Panc1 (cell line): Measurements from ENCODE around the gene SMAD7. TPM values are rescaled to one million over a fixed set of nuclear protein-coding genes. Genes with fewer than 3 reads are reported as not detected.
A peak's percentile ranks its signal among the peaks of the same experiment; 100 is the strongest.

ENCODE experiments used
- ATAC-seq: fragments of 200-7000 bp; cut with Tn5 transposase; 2 replicates; pipeline ENCODE4 v1.9.1; 2020; ENCODE audit warnings: mild to moderate bottlenecking, moderate library complexity
- BruUV-seq: library from RNA; stranded (reverse); fragments of 400-500 nt; replicated peaks from 2 replicates; lab custom pipeline; 2021; lab: Mats Ljungman, UMichigan
- CTCF ChIA-PET: fragments of 300-600 bp; sonication (Branson Sonifier 250); formaldehyde crosslinking; loops from one replicate; lab custom pipeline; 2022; ENCODE audit warnings: antibody characterized with exemption; lab: Charles Lee
- POLR2A ChIA-PET: fragments of 300-600 bp; sonication (Branson Sonifier 250); formaldehyde crosslinking; loops from one replicate; lab custom pipeline; 2022; ENCODE audit warnings: antibody characterized with exemption; lab: Charles Lee
- DNase-seq: peaks from one replicate; pipeline ENCODE4 v3.0.0-alpha.2; 2010; ENCODE audit warnings: low read depth, low spot score
- H3K27ac ChIP-seq: 2 replicates; pipeline ENCODE4 v1.5.1; 2011; ENCODE audit warnings: mild to moderate bottlenecking, low read length, inconsistent platforms
- H3K27me3 ChIP-seq: fragments of 200-500 bp; sonication (Bioruptor generic); 2 replicates; pipeline ENCODE4 v1.6.0; 2014; ENCODE audit warnings: low read length, inconsistent platforms; ENCODE audit not compliant: control insufficient read depth, insufficient read depth
- H3K36me3 ChIP-seq: fragments of 200-500 bp; sonication (Bioruptor generic); 2 replicates; pipeline ENCODE4 v1.5.1; 2014; ENCODE audit warnings: inconsistent platforms, mild to moderate bottlenecking, low read length, moderate library complexity; ENCODE audit not compliant: control insufficient read depth, insufficient read depth
- H3K4me1 ChIP-seq: 2 replicates; pipeline ENCODE4 v1.5.1; 2011; ENCODE audit warnings: inconsistent platforms, mild to moderate bottlenecking, low read length, moderate library complexity; ENCODE audit not compliant: control insufficient read depth, insufficient read depth
- H3K4me3 ChIP-seq, 2 experiments: 2 replicates each; pipeline ENCODE4 v1.5.1; 2011 to 2012; ENCODE audit warnings: low read depth in 2 of 2, low read length in 2 of 2, mild to moderate bottlenecking in 2 of 2, inconsistent platforms in 1 of 2, moderate library complexity in 1 of 2
- H3K9me3 ChIP-seq: fragments of 200-500 bp; sonication (Bioruptor generic); 2 replicates; pipeline ENCODE4 v1.5.1; 2014; ENCODE audit warnings: low read depth, mild to moderate bottlenecking, inconsistent platforms, low read length, moderate library complexity; ENCODE audit not compliant: control insufficient read depth, insufficient read depth
- CTCF ChIP-seq: fragments of 450-650 bp; IDR thresholded peaks from 2 replicates; pipeline ENCODE4 v1.5.1; 2017; ENCODE audit warnings: mild to moderate bottlenecking
- POLR2AphosphoS5 ChIP-seq: IDR thresholded peaks from 2 replicates; pipeline ENCODE4 v1.6.1; 2012; ENCODE audit warnings: mild to moderate bottlenecking, low read depth, low read length, moderate library complexity
- REST ChIP-seq, 2 experiments: IDR thresholded peaks; 2 replicates each; pipeline ENCODE4 v1.6.1; 2011 to 2012; ENCODE audit warnings: low read depth in 2 of 2, control low read depth in 1 of 2, low read length in 1 of 2, mild to moderate bottlenecking in 1 of 2, moderate library complexity in 1 of 2; ENCODE audit not compliant: insufficient read depth in 1 of 2
- SIN3A ChIP-seq: IDR thresholded peaks from 2 replicates; pipeline ENCODE4 v1.6.1; 2012; ENCODE audit warnings: low read depth, mild to moderate bottlenecking, low read length, moderate library complexity, borderline replicate concordance; ENCODE audit not compliant: insufficient read depth
- TCF7L2 ChIP-seq: IDR thresholded peaks from 2 replicates; pipeline ENCODE4 v1.6.1; 2011; ENCODE audit warnings: mild to moderate bottlenecking, low read depth, low read length, inconsistent platforms
- in situ Hi-C: cut with HindIII; loops from 2 replicates; pipeline ENCODE4 v1.10.0; 2016; ENCODE audit warnings: low sequenced_read_pairs, low pct_unique_long_range_greater_than_20kb
- intact Hi-C: fragments of 100-400 bp; cut with micrococcal nuclease; formaldehyde crosslinking; loops from one replicate; pipeline ENCODE4 v1.10.0; 2022; ENCODE audit not compliant: unreplicated experiment
- total RNA-seq: library from RNA; stranded (reverse); gene quantifications from one replicate; pipeline ENCODE4 v1.2.1, GENCODE V29; 2021; ENCODE audit not compliant: unreplicated experiment

Gene SMAD7
- total RNA-seq, 1 experiment from 2014 or later = 21.3 TPM

GRCh38 chr18:48930926-48931325 is 19.8 kb downstream of the SMAD7 start:
- Histone ChIP-seq H3K4me3 (peak overlapping the region in 1 of 2 experiments; percentile 37; a peak in 2 of 4 replicates), H3K4me1 (peaks cover 99% of the 10 kb centered on the region), H3K27me3 (no peaks in the 10 kb centered on the region), H3K9me3 (no peaks in the 10 kb centered on the region), H3K27ac (peak overlapping the region; percentile 99), H3K36me3 (no peaks in the 10 kb centered on the region)
- in situ Hi-C loops = no loop called here
- intact Hi-C loops = no loop called here
- BruUV-seq = no TSS peak
- ATAC-seq (no peak), DNase-seq (no peak)
- ChIA-PET POLR2A (no interaction called here), CTCF (no interaction called here)
- TF ChIP-seq POLR2AphosphoS5 (no peak), CTCF (no peak), SIN3A (no peak), TCF7L2 (no peak), REST (IDR thresholded peaks at IDR 0.05; ENCODE audit: insufficient read depth in 1 of 2, low read depth in 2 of 2, low read length in 1 of 2) (no peak)

GRCh38 chr18:48929941-48930713 is 20.6 kb downstream of the SMAD7 start:
- in situ Hi-C loops = no loop called here
- TF ChIP-seq POLR2AphosphoS5 (no peak), CTCF (no peak), REST (IDR thresholded peaks at IDR 0.05; ENCODE audit: insufficient read depth in 1 of 2, low read depth in 2 of 2, low read length in 1 of 2) (no peak), TCF7L2 (no peak), SIN3A (no peak)
- ATAC-seq (peak; percentile 66), DNase-seq (no peak)
- intact Hi-C loops = loop anchor here (10.0 kb wide), 1 partner anchor 145 kb away; no protein-coding TSS in a partner anchor
- ChIA-PET CTCF (interaction anchor here (0.7 kb wide), 1 partner anchor 932 kb away, joined by 5 read pairs; no protein-coding TSS in a partner anchor), POLR2A (interaction anchor here (0.5 to 0.6 kb wide), 2 partner anchors 11 to 55 kb away, joined by 3 to 7 read pairs; no protein-coding TSS in a partner anchor)
- peaks cover 97% of the 10 kb centered on the region for H3K4me1 ChIP-seq
- peak overlapping the region; percentile 99 for H3K27ac ChIP-seq
- no TSS peak for BruUV-seq
- peak overlapping the region; percentile 12 to 37; a peak in 3 of 4 replicates for H3K4me3 ChIP-seq
- no peaks in the 10 kb centered on the region for H3K36me3 ChIP-seq
- H3K27me3 ChIP-seq = no peaks in the 10 kb centered on the region
- no peaks in the 10 kb centered on the region for H3K9me3 ChIP-seq
